OCI-LY7 (cell line): ENCODE measurements around the gene LAMA4. TPM values are rescaled to one million over a fixed set of nuclear protein-coding genes. Genes with fewer than 3 reads are reported as not detected.

Source experiments
- BruUV-seq: library from RNA; stranded (reverse); fragments of 400-500 nt; replicated peaks from 2 replicates; lab custom pipeline; 2021; lab: Mats Ljungman, UMichigan
- CTCF ChIA-PET: fragments of 300-600 bp; sonication (Branson Sonifier 250); formaldehyde crosslinking; loops from one replicate; lab custom pipeline; 2022; ENCODE audit warnings: antibody characterized with exemption; ENCODE audit not compliant: unreplicated experiment; lab: Charles Lee
- POLR2A ChIA-PET: fragments of 300-600 bp; sonication (Branson Sonifier 250); formaldehyde crosslinking; loops from one replicate; lab custom pipeline; 2022; ENCODE audit warnings: antibody characterized with exemption; lab: Charles Lee
- DNase-seq: peaks from one replicate; pipeline ENCODE4 v3.0.0-alpha.2; 2015; ENCODE audit warnings: low spot score
- H2AFZ ChIP-seq: fragments of 200-600 bp; sonication (generic), shearing (Covaris generic); 2 replicates; pipeline ENCODE4 v1.6.1; 2014; ENCODE audit warnings: mild to moderate bottlenecking, antibody characterized with exemption, low read length, moderate library complexity
- H3K27ac ChIP-seq: fragments of 200-600 bp; sonication (generic); 2 replicates; pipeline ENCODE4 v1.5.1; 2014; ENCODE audit warnings: mixed run types, low read depth, mild to moderate bottlenecking, moderate library complexity, low read length, inconsistent platforms; ENCODE audit not compliant: poor library complexity, severe bottlenecking
- H3K36me3 ChIP-seq: fragments of 200-600 bp; sonication (generic); 2 replicates; pipeline ENCODE4 v1.6.1; 2014; ENCODE audit warnings: mild to moderate bottlenecking, antibody characterized with exemption, low read length, moderate library complexity, mixed read lengths; ENCODE audit not compliant: insufficient read depth
- H3K4me1 ChIP-seq: fragments of 200-600 bp; sonication (generic); 2 replicates; pipeline ENCODE4 v1.5.1; 2014; ENCODE audit warnings: mild to moderate bottlenecking, low read length; ENCODE audit not compliant: insufficient read depth, poor library complexity, severe bottlenecking
- H3K4me2 ChIP-seq: fragments of 200-600 bp; sonication (generic); 2 replicates; pipeline ENCODE4 v1.6.1; 2014; ENCODE audit warnings: mild to moderate bottlenecking, low read length
- H3K4me3 ChIP-seq: fragments of 200-600 bp; sonication (generic); 2 replicates; pipeline ENCODE4 v1.5.1; 2014; ENCODE audit warnings: mild to moderate bottlenecking, low read depth, low read length; ENCODE audit not compliant: poor library complexity, severe bottlenecking
- H3K79me2 ChIP-seq: fragments of 200-600 bp; sonication (generic); 2 replicates; pipeline ENCODE4 v1.6.1; 2016; ENCODE audit warnings: low read depth, mild to moderate bottlenecking, low read length, moderate library complexity, mixed read lengths; ENCODE audit not compliant: insufficient read depth
- H3K9me2 ChIP-seq: fragments of 200-600 bp; sonication (generic); 2 replicates; pipeline ENCODE4 v1.6.1; 2016; ENCODE audit warnings: mild to moderate bottlenecking, low read length, mixed read lengths; ENCODE audit not compliant: insufficient read depth
- H3K9me3 ChIP-seq: fragments of 200-600 bp; sonication (generic); 2 replicates; pipeline ENCODE4 v1.6.1; 2014; ENCODE audit warnings: mild to moderate bottlenecking, mixed run types, low read length, mixed read lengths
- H4K20me1 ChIP-seq: fragments of 200-600 bp; sonication (generic); 2 replicates; pipeline ENCODE4 v1.6.1; 2014; ENCODE audit warnings: mild to moderate bottlenecking, antibody characterized with exemption, low read length, moderate library complexity, mixed read lengths; ENCODE audit not compliant: insufficient read depth
- CTCF ChIP-seq: fragments of 200-600 bp; sonication (generic); conservative IDR thresholded peaks from 2 replicates; pipeline ENCODE4 v1.5.1; 2014; ENCODE audit warnings: mild to moderate bottlenecking, antibody characterized with exemption, low read length, moderate library complexity, mixed read lengths
- EZH2phosphoT487 ChIP-seq: fragments of 200-600 bp; sonication (generic); IDR thresholded peaks from 2 replicates; pipeline ENCODE4 v1.6.1; 2018; ENCODE audit warnings: low read depth, borderline replicate concordance, mild to moderate bottlenecking, mixed run types, antibody characterized with exemption, low read length, moderate library complexity, mixed read lengths
- intact Hi-C: fragments of 100-400 bp; cut with micrococcal nuclease; formaldehyde crosslinking; loops from one replicate; pipeline ENCODE4 v1.10.0; 2022; ENCODE audit not compliant: unreplicated experiment
- total RNA-seq, 2 experiments: library from RNA; depleted of rRNA in 1 of 2; stranded (reverse); fragments of >200 nt in 1 of 2; shearing (Covaris generic) in 1 of 2; gene quantifications; 2 replicates each; pipeline ENCODE4 v1.2.3, GENCODE V29; 2014 to 2022

Gene LAMA4
- total RNA-seq, 2 experiments from 2014 or later: not detected

GRCh38 chr6:112198582-112198981 lies 55.8 kb downstream of the LAMA4 start:
- H3K4me1 ChIP-seq: no peaks in the 10 kb centered on the region
- POLR2A ChIA-PET: no interaction called here
- intact Hi-C loops: no loop called here

GRCh38 chr6:112197636-112198035 lies 56.7 kb downstream of the LAMA4 start:
- intact Hi-C loops: no loop called here
- Histone ChIP-seq H3K79me2 (no peaks in the 10 kb centered on the region), H3K4me2 (no peak overlapping the region), H3K36me3 (no peaks in the 10 kb centered on the region), H3K9me3 (no peaks in the 10 kb centered on the region), H3K9me2 (no peaks in the 10 kb centered on the region), H3K4me3 (no peak overlapping the region), H3K4me1 (no peaks in the 10 kb centered on the region), H4K20me1 (no peaks in the 10 kb centered on the region), H3K27ac (no peak overlapping the region), H2AFZ (no peak overlapping the region)
- POLR2A ChIA-PET: no interaction called here
- no TSS peak for BruUV-seq
- DNase-seq: no peak
- CTCF ChIA-PET: no interaction called here
- TF ChIP-seq EZH2phosphoT487 (no peak), CTCF (no peak)

More at GRCh38 chr6:112198582-112198981, 55.8 kb downstream of the LAMA4 start:
- H3K4me3 ChIP-seq: no peak overlapping the region
- no peaks in the 10 kb centered on the region for H3K36me3 ChIP-seq
- no peak for DNase-seq
- no peaks in the 10 kb centered on the region for H3K9me3 ChIP-seq
- no peak overlapping the region for H3K27ac ChIP-seq
- CTCF ChIA-PET: no interaction called here
- no peak for TF ChIP-seq EZH2phosphoT487
- no peak for TF ChIP-seq CTCF
- H3K9me2 ChIP-seq: no peaks in the 10 kb centered on the region
- no peak overlapping the region for H2AFZ ChIP-seq
- no peaks in the 10 kb centered on the region for H4K20me1 ChIP-seq
- H3K79me2 ChIP-seq: no peaks in the 10 kb centered on the region
- BruUV-seq: no TSS peak
- no peak overlapping the region for H3K4me2 ChIP-seq

GRCh38 chr6:112196306-112196705 lies 58.1 kb downstream of the LAMA4 start:
- Histone ChIP-seq H3K79me2 (no peaks in the 10 kb centered on the region), H3K4me2 (no peak overlapping the region), H4K20me1 (no peaks in the 10 kb centered on the region), H3K9me3 (no peaks in the 10 kb centered on the region), H3K4me3 (no peak overlapping the region), H3K27ac (no peak overlapping the region), H2AFZ (no peak overlapping the region), H3K36me3 (no peaks in the 10 kb centered on the region), H3K4me1 (no peaks in the 10 kb centered on the region), H3K9me2 (no peaks in the 10 kb centered on the region)
- DNase-seq: no peak
- TF ChIP-seq CTCF: no peak
- no peak for TF ChIP-seq EZH2phosphoT487
- intact Hi-C loops: no loop called here
- ChIA-PET CTCF (no interaction called here), POLR2A (interaction anchor here (0.7 to 1.0 kb wide), 2 partner anchors 38 to 39 kb away, joined by 3 read pairs; no protein-coding TSS in a partner anchor)
- no TSS peak for BruUV-seq
